HepG2 (cell line): ENCODE results near the gene MICALL2. TPM values are rescaled to one million over a fixed set of nuclear protein-coding genes. Genes with fewer than 3 reads are reported as not detected.

Experiments used
- BRCA1 ChIP-seq: sonication (generic); formaldehyde crosslinking; IDR thresholded peaks from 2 replicates; pipeline ENCODE4 v1.4.0; 2020; ENCODE audit warnings: missing genetic modification reagents
- GABPB1 ChIP-seq: IDR thresholded peaks from 2 replicates; pipeline ENCODE4 v1.6.1; 2016; ENCODE audit warnings: mild to moderate bottlenecking, missing genetic modification reagents, moderate library complexity, missing compliant biosample characterization
- KDM6A ChIP-seq: IDR thresholded peaks from 2 replicates; pipeline ENCODE4 v1.6.1; 2016; ENCODE audit warnings: low read depth
- MAZ ChIP-seq, 2 experiments: sonication (generic) in 1 of 2; formaldehyde crosslinking in 1 of 2; IDR thresholded peaks; 2 replicates each; pipeline versions ENCODE4 v1.5.0 to v1.6.1; 2012 to 2020; ENCODE audit warnings: low read depth in 2 of 2, mild to moderate bottlenecking in 2 of 2, borderline replicate concordance in 1 of 2, improper control_type of control experiment in 1 of 2, low read length in 1 of 2, missing genetic modification reagents in 1 of 2, moderate library complexity in 1 of 2
- NCOA5 ChIP-seq: sonication (generic); formaldehyde crosslinking; IDR thresholded peaks from 2 replicates; pipeline ENCODE4 v1.4.0; 2020; ENCODE audit warnings: missing genetic modification reagents
- NFE2L1 ChIP-seq: sonication (generic); formaldehyde crosslinking; IDR thresholded peaks from 2 replicates; pipeline ENCODE4 v1.4.0; 2020; ENCODE audit warnings: missing genetic modification reagents, mild to moderate bottlenecking, borderline replicate concordance
- NFRKB ChIP-seq: fragments of 450-650 bp; IDR thresholded peaks from 2 replicates; pipeline ENCODE4 v1.6.1; 2017
- POLR2A ChIP-seq, 2 experiments: IDR thresholded peaks; 2 replicates each; pipeline ENCODE4 v1.6.1; 2011; ENCODE audit warnings: low read depth in 2 of 2, low read length in 2 of 2, mild to moderate bottlenecking in 1 of 2, moderate library complexity in 1 of 2; ENCODE audit not compliant: insufficient read depth in 1 of 2
- REPIN1 ChIP-seq: sonication (generic); formaldehyde crosslinking; IDR thresholded peaks from 2 replicates; pipeline ENCODE4 v1.8.0; 2022; ENCODE audit warnings: missing genetic modification reagents, low read depth, mild to moderate bottlenecking, borderline replicate concordance
- REXO4 ChIP-seq: sonication (generic); formaldehyde crosslinking; IDR thresholded peaks from 2 replicates; pipeline ENCODE4 v1.8.0; 2022; ENCODE audit warnings: missing genetic modification reagents, mild to moderate bottlenecking, borderline replicate concordance
- SOX6 ChIP-seq, 2 experiments: fragments of 450-650 bp in 1 of 2; sonication (generic) in 1 of 2; formaldehyde crosslinking in 1 of 2; IDR thresholded peaks; 2 replicates each; pipeline versions ENCODE4 v1.4.0 to v1.6.1; 2017 to 2020; ENCODE audit warnings: antibody characterized with exemption in 1 of 2, mild to moderate bottlenecking in 1 of 2, missing genetic modification reagents in 1 of 2
- TSC22D2 ChIP-seq: sonication (generic); formaldehyde crosslinking; IDR thresholded peaks from 2 replicates; pipeline ENCODE4 v1.5.1; 2020; ENCODE audit warnings: missing genetic modification reagents, mild to moderate bottlenecking, borderline replicate concordance
- XRCC5 ChIP-seq: fragments of 200-400 bp; formaldehyde crosslinking; optimal IDR thresholded peaks from 2 replicates; pipeline ENCODE3; 2017; ENCODE audit warnings: mild to moderate bottlenecking, low read length
- ZBTB38 ChIP-seq: sonication (generic); formaldehyde crosslinking; IDR thresholded peaks from 2 replicates; pipeline ENCODE4 v1.5.1; 2020; ENCODE audit warnings: mild to moderate bottlenecking, missing genetic modification reagents
- ZNF160 ChIP-seq: sonication (generic); formaldehyde crosslinking; IDR thresholded peaks from 2 replicates; pipeline ENCODE4 v1.8.0; 2022; ENCODE audit warnings: mild to moderate bottlenecking, inconsistent platforms, missing genetic modification reagents
- ZNF33A ChIP-seq: sonication (generic); formaldehyde crosslinking; IDR thresholded peaks from 2 replicates; pipeline ENCODE4 v1.5.1; 2020; ENCODE audit warnings: missing genetic modification reagents, mild to moderate bottlenecking, moderate library complexity, borderline replicate concordance
- ZNF354B ChIP-seq: sonication (generic); formaldehyde crosslinking; IDR thresholded peaks from 2 replicates; pipeline ENCODE4 v1.8.0; 2022; ENCODE audit warnings: mild to moderate bottlenecking, missing genetic modification reagents
- ZNF792 ChIP-seq: IDR thresholded peaks from 2 replicates; pipeline ENCODE4 v1.6.1; 2016
- polyA plus RNA-seq, 8 experiments: library from polyadenylated mRNA; depleted of rRNA in 3 of 8; stranded (reverse) in 7 of 8; unstranded in 1 of 8; fragments of >200 nt; fragmentation: Illumina TruSeq in 4 of 8; extraction: Trizol in 4 of 8; gene quantifications; 2 replicates each; pipeline versions ENCODE4 v1.2.1 to v1.2.3, GENCODE V29; 2011 to 2016; ENCODE audit warnings: low read depth in 4 of 8, missing spikeins in 1 of 8, mixed read lengths in 1 of 8; ENCODE audit not compliant: insufficient read depth in 1 of 8
- total RNA-seq, 5 experiments: library from RNA; depleted of rRNA; stranded (reverse); fragments of >200 nt; fragmentation: Illumina TruSeq; extraction: Trizol; gene quantifications; 2 replicates each; pipeline ENCODE4 v1.2.3, GENCODE V29; 2016; ENCODE audit warnings: low read depth in 1 of 5
- TF ChIP-seq, protein P1 (sequence below): sonication (generic); formaldehyde crosslinking; IDR thresholded peaks from 2 replicates; pipeline ENCODE4 v1.5.1; 2020; ENCODE audit warnings: mild to moderate bottlenecking, missing genetic modification reagents, moderate library complexity
- TF ChIP-seq, protein P2 (sequence below): sonication (generic); formaldehyde crosslinking; IDR thresholded peaks from 2 replicates; pipeline ENCODE4 v1.8.0; 2023; ENCODE audit warnings: mild to moderate bottlenecking, missing genetic modification reagents
- TF ChIP-seq, protein P3 (sequence below): sonication (generic); formaldehyde crosslinking; IDR thresholded peaks from 2 replicates; pipeline ENCODE4 v1.4.0; 2020; ENCODE audit warnings: low read depth, missing genetic modification reagents
- TF ChIP-seq, protein P4 (sequence below), 2 experiments: fragments of 450-650 bp in 1 of 2; sonication (generic) in 1 of 2; formaldehyde crosslinking; IDR thresholded peaks; 2 replicates each; pipeline versions ENCODE4 v1.5.0 to v1.8.0; 2020 to 2022; ENCODE audit warnings: mild to moderate bottlenecking in 1 of 2, missing genetic modification reagents in 1 of 2

Gene MICALL2
- total and polyA plus RNA-seq, 2 of the 13 experiments (the other 11 are each of a cell fraction or from before 2014, with no cell fraction given), result 5.8 to 12.4 TPM

DNA sequence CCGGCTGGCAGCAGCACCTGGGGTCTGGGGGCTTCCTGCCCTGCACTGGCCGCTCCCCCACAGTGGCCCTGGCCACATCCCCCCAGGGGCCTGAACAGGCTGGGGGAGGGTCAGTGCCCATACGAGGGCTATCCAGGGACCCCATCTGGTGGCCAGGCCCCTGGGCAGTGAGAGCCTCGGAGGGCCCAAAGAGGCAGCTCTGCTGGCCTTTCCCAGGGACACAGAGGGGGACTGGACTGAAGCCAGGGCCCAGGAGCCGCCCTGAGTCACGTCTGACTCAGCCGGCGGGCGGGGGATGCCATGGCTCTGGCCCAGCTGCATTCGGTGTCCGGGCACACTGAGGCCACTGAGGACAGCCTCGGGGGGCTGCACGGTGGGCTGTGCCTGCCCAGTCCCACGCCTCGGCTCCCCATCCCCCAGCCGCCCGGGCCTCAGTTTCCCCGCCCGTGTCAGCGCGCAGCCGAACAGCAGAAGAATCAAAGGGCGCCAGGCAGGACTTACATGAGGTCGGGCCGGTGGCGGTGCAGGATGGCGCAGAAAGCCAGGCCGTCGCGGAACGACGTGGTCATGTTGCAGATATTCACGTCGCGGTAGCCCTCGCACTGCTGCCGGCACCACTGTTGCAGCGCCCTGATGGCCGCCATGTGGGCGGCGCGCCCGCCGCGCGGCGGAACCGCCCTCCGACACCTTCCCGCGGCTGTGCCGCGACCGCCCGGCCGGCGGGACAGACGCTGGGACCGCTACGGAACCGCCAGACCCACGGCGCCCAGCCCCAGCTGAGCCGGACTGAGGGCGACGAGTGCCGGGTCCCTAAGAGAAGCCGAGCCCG is at the start of gene MICALL2 (continued):
- TF ChIP-seq ZNF160 (CRISPR knock-in tag), result 0 out of 2 replicates have a peak, but pooled peaks have one; percentile 14
- no peak for TF ChIP-seq MAZ (IDR thresholded peaks at IDR 0.05; ENCODE audit: borderline replicate concordance, low read depth, low read length)
- 0 out of 2 replicates have a peak, but pooled peaks have one; percentile 4 for TF ChIP-seq MAZ (CRISPR knock-in tag; IDR thresholded peaks at IDR 0.05; ENCODE audit: low read depth)
- TF ChIP-seq BRCA1 (CRISPR knock-in tag), result no peak
- TF ChIP-seq POLR2A (IDR thresholded peaks at IDR 0.05; ENCODE audit: insufficient read depth in 1 of 2, low read depth in 2 of 2, low read length in 2 of 2), result peak in 1 of 2 experiments; percentile 94; a peak in 2 of 4 replicates
- TF ChIP-seq TSC22D2, result peak; percentile 40; the same call in 1 of the 2 replicates
- TF ChIP-seq NFE2L1 (CRISPR knock-in tag), result peak; percentile 70; the same call in 1 of the 2 replicates
- TF ChIP-seq ZNF792, result no peak
- no peak for TF ChIP-seq NFRKB
- TF ChIP-seq ZNF33A, result no peak
- TF ChIP-seq, protein P1, sequence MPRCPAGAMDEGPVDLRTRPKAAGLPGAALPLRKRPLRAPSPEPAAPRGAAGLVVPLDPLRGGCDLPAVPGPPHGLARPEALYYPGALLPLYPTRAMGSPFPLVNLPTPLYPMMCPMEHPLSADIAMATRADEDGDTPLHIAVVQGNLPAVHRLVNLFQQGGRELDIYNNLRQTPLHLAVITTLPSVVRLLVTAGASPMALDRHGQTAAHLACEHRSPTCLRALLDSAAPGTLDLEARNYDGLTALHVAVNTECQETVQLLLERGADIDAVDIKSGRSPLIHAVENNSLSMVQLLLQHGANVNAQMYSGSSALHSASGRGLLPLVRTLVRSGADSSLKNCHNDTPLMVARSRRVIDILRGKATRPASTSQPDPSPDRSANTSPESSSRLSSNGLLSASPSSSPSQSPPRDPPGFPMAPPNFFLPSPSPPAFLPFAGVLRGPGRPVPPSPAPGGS (CRISPR knock-in tag), result no peak
- TF ChIP-seq REXO4, result no peak
- TF ChIP-seq XRCC5, result peak; percentile 7
- peak; percentile 35; the same call in 1 of the 2 replicates for TF ChIP-seq GABPB1
- TF ChIP-seq ZNF354B (CRISPR knock-in tag), result no peak
- TF ChIP-seq SOX6 (IDR thresholded peaks at IDR 0.05), result no peak
- 0 out of 2 replicates have a peak, but pooled peaks have one; percentile 6 for TF ChIP-seq SOX6 (CRISPR knock-in tag; IDR thresholded peaks at IDR 0.05)
- TF ChIP-seq, protein P2, sequence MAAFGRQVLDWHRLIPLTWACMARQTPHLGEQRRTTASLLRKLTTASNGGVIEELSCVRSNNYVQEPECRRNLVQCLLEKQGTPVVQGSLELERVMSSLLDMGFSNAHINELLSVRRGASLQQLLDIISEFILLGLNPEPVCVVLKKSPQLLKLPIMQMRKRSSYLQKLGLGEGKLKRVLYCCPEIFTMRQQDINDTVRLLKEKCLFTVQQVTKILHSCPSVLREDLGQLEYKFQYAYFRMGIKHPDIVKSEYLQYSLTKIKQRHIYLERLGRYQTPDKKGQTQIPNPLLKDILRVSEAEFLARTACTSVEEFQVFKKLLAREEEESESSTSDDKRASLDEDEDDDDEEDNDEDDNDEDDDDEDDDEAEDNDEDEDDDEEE (CRISPR knock-in tag), result no peak
- TF ChIP-seq, protein P3, sequence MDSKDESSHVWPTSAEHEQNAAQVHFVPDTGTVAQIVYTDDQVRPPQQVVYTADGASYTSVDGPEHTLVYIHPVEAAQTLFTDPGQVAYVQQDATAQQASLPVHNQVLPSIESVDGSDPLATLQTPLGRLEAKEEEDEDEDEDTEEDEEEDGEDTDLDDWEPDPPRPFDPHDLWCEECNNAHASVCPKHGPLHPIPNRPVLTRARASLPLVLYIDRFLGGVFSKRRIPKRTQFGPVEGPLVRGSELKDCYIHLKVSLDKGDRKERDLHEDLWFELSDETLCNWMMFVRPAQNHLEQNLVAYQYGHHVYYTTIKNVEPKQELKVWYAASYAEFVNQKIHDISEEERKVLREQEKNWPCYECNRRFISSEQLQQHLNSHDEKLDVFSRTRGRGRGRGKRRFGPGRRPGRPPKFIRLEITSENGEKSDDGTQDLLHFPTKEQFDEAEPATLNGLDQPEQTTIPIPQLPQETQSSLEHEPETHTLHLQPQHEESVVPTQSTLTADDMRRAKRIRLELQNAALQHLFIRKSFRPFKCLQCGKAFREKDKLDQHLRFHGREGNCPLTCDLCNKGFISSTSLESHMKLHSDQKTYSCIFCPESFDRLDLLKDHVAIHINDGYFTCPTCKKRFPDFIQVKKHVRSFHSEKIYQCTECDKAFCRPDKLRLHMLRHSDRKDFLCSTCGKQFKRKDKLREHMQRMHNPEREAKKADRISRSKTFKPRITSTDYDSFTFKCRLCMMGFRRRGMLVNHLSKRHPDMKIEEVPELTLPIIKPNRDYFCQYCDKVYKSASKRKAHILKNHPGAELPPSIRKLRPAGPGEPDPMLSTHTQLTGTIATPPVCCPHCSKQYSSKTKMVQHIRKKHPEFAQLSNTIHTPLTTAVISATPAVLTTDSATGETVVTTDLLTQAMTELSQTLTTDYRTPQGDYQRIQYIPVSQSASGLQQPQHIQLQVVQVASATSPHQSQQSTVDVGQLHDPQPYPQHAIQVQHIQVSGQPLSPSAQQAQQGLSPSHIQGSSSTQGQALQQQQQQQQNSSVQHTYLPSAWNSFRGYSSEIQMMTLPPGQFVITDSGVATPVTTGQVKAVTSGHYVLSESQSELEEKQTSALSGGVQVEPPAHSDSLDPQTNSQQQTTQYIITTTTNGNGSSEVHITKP (CRISPR knock-in tag), result no peak
- no peak for TF ChIP-seq KDM6A (CRISPR knock-in tag)
- peak; percentile 68; the same call in 1 of the 2 replicates for TF ChIP-seq ZBTB38
- no peak for TF ChIP-seq NCOA5 (CRISPR knock-in tag)
- TF ChIP-seq, protein P4, sequence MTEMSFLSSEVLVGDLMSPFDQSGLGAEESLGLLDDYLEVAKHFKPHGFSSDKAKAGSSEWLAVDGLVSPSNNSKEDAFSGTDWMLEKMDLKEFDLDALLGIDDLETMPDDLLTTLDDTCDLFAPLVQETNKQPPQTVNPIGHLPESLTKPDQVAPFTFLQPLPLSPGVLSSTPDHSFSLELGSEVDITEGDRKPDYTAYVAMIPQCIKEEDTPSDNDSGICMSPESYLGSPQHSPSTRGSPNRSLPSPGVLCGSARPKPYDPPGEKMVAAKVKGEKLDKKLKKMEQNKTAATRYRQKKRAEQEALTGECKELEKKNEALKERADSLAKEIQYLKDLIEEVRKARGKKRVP (CRISPR knock-in tag; IDR thresholded peaks at IDR 0.05), result no peak
- no peak for TF ChIP-seq REPIN1 (CRISPR knock-in tag)
